SU-DHL-6 (cell line): ENCODE measurements around the gene CLMP.

Experiments
- CTCF ChIP-seq: fragments of 200-600 bp; sonication (generic); IDR thresholded peaks from one replicate; pipeline ENCODE4 v1.5.1; 2017; ENCODE audit warnings: antibody characterized with exemption, mild to moderate bottlenecking, low read length, moderate library complexity; ENCODE audit not compliant: insufficient read depth, poor library complexity, severe bottlenecking
- EZH2phosphoT487 ChIP-seq: fragments of 200-600 bp; sonication (generic), shearing (Covaris generic); conservative IDR thresholded peaks from 2 replicates; pipeline ENCODE4 v1.6.1; 2018; ENCODE audit warnings: mild to moderate bottlenecking, antibody characterized with exemption, low read length, moderate library complexity, mixed read lengths

GRCh38 chr11:123083623-123084029 is 111.4 kb downstream of the CLMP start:
- TF ChIP-seq CTCF (no peak), EZH2phosphoT487 (no peak)
